ENCODE data around the gene SEPTIN12.

The SEPTIN12 gene

DNA sequence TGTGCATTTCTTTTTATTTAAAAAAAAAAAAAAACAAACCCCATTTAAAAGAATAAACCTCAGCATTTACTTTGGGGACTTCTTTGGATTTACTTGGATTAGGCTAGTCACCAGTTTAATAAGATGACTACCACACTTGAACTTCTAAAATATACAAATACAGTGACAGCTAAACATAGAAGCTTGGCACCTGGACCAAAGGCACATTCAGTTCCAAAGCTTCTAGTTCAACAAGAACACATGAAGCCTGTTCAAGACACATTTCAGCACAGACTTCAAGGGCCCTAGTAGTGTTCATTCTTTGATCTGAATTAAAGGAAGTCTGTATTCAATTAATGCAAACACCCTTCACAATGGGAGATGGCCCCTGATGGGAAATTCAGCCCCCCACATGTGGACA lies 25.9 kb upstream of the SEPTIN12 start:
- no peaks in the 10 kb centered on the region for H3F3A ChIP-seq (ENCODE audit: control insufficient read depth, insufficient read depth)
- H3K9me3 ChIP-seq (ENCODE audit: control insufficient read depth, insufficient read depth, low read length): no peaks in the 10 kb centered on the region
- H3K27me3 ChIP-seq (ENCODE audit: control insufficient read depth, low read length): no peaks in the 10 kb centered on the region
- no peak overlapping the region for H3K27ac ChIP-seq (ENCODE audit: low read depth, low read length)
- no peak overlapping the region for H3K4me2 ChIP-seq (ENCODE audit: low read length)
- no peaks in the 10 kb centered on the region for H3K79me2 ChIP-seq (ENCODE audit: control insufficient read depth, low read length)
- no peaks in the 10 kb centered on the region for H4K20me1 ChIP-seq (ENCODE audit: control insufficient read depth, insufficient read depth, low read depth, low read length)
- TF ChIP-seq, protein P1, sequence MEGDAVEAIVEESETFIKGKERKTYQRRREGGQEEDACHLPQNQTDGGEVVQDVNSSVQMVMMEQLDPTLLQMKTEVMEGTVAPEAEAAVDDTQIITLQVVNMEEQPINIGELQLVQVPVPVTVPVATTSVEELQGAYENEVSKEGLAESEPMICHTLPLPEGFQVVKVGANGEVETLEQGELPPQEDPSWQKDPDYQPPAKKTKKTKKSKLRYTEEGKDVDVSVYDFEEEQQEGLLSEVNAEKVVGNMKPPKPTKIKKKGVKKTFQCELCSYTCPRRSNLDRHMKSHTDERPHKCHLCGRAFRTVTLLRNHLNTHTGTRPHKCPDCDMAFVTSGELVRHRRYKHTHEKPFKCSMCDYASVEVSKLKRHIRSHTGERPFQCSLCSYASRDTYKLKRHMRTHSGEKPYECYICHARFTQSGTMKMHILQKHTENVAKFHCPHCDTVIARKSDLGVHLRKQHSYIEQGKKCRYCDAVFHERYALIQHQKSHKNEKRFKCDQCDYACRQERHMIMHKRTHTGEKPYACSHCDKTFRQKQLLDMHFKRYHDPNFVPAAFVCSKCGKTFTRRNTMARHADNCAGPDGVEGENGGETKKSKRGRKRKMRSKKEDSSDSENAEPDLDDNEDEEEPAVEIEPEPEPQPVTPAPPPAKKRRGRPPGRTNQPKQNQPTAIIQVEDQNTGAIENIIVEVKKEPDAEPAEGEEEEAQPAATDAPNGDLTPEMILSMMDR (IDR thresholded peaks at IDR 0.05; ENCODE audit: low read depth, low read length, poor library complexity, severe bottlenecking): no peak
- TF ChIP-seq EZH2phosphoT487 (IDR thresholded peaks at IDR 0.05; ENCODE audit: borderline replicate concordance, low read length): no peak
- no peaks in the 10 kb centered on the region for H3K9me2 ChIP-seq (replicated peaks; ENCODE audit: control insufficient read depth, low read length)
- H3K36me3 ChIP-seq (ENCODE audit: control insufficient read depth, low read length): peaks cover 61% of the 10 kb centered on the region
- H3K4me1 ChIP-seq (ENCODE audit: control insufficient read depth, low read length): no peaks in the 10 kb centered on the region
- no peak overlapping the region for H3K4me3 ChIP-seq (ENCODE audit: low read length)

DNA sequence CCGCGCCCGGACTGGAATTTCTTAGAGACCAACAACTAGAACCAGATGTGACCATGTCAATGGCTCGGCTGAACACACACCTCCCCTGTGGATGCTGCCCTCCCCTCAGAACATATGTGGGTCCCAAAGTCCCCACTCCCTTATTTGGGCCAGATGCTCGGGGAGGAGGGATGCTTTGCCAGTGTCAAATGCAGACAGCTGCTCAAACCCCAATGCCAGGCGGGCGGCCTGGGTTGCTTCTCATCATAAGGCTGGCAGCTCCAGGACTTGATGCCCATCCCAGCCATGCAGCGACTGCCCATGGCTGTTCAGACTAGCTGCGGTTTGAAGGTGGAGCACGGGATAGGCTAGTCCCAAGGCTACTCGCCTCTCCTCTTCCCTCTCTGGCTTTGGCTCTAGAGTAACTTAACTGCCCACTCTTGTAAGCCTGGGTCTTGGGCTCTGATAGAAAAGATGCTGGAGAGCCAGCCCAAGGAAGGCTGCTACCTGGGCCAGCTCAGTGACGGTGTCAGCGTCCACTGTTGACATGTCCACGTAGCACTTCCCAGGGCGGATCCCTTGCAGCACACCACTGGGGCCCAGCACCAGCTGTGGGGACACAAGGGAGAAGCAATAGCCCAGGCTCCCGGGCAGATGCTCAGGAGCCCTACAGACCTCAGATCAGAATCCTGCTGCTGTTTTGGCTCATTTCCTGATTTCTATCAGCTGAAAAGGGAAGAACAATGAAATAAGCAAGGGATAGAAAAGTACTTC lies 25.3 kb upstream of the SEPTIN12 start:
- Histone ChIP-seq H3K79me2 (ENCODE audit: control insufficient read depth, low read length) (no peaks in the 10 kb centered on the region), H3K4me1 (ENCODE audit: control insufficient read depth, low read length) (no peaks in the 10 kb centered on the region), H4K20me1 (ENCODE audit: control insufficient read depth, insufficient read depth, low read depth, low read length) (no peaks in the 10 kb centered on the region), H3K27me3 (ENCODE audit: control insufficient read depth, low read length) (no peaks in the 10 kb centered on the region), H3K27ac (ENCODE audit: low read depth, low read length) (no peak overlapping the region), H3K9me3 (ENCODE audit: control insufficient read depth, insufficient read depth, low read length) (no peaks in the 10 kb centered on the region), H3K9me2 (replicated peaks; ENCODE audit: control insufficient read depth, low read length) (no peaks in the 10 kb centered on the region), H3K4me2 (ENCODE audit: low read length) (no peak overlapping the region), H3K36me3 (ENCODE audit: control insufficient read depth, low read length) (peaks cover 62% of the 10 kb centered on the region), H3K4me3 (ENCODE audit: low read length) (no peak overlapping the region), H3F3A (ENCODE audit: control insufficient read depth, insufficient read depth) (no peaks in the 10 kb centered on the region)
- TF ChIP-seq, protein P1 (IDR thresholded peaks at IDR 0.05; ENCODE audit: low read depth, low read length, poor library complexity, severe bottlenecking): no peak
- TF ChIP-seq EZH2phosphoT487 (IDR thresholded peaks at IDR 0.05; ENCODE audit: borderline replicate concordance, low read length): no peak

DNA sequence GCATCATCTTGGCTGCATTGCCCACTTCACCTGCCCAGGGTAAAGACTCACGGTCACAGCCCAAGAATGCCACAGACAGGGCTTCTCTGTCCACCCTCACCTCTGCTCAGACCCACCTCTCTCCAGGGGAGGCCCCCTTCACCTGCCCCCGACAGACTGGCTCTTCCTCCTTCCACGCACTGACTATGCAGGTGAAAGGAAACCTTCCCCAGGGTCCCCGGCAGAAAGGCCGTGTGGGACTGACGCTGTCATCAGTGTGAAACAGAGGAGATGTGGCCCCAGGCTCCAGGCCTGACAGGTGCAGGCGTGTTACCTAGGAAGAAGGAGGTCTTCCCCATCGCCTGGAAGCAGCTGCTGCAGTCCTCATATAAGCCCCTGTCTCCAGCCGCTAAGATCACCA lies 23.6 kb upstream of the SEPTIN12 start:
- peaks cover 63% of the 10 kb centered on the region for H3K36me3 ChIP-seq (ENCODE audit: control insufficient read depth, low read length)
- H3K27me3 ChIP-seq (ENCODE audit: control insufficient read depth, low read length): no peaks in the 10 kb centered on the region
- H3K9me3 ChIP-seq (ENCODE audit: control insufficient read depth, insufficient read depth, low read length): no peaks in the 10 kb centered on the region
- no peak overlapping the region for H3K27ac ChIP-seq (ENCODE audit: low read depth, low read length)
- no peaks in the 10 kb centered on the region for H3K79me2 ChIP-seq (ENCODE audit: control insufficient read depth, low read length)
- TF ChIP-seq EZH2phosphoT487 (IDR thresholded peaks at IDR 0.05; ENCODE audit: borderline replicate concordance, low read length): no peak
- TF ChIP-seq, protein P1 (IDR thresholded peaks at IDR 0.05; ENCODE audit: low read depth, low read length, poor library complexity, severe bottlenecking): no peak
- H4K20me1 ChIP-seq (ENCODE audit: control insufficient read depth, insufficient read depth, low read depth, low read length): no peaks in the 10 kb centered on the region
- H3F3A ChIP-seq (ENCODE audit: control insufficient read depth, insufficient read depth): no peaks in the 10 kb centered on the region
- H3K4me2 ChIP-seq (ENCODE audit: low read length): no peak overlapping the region
- no peaks in the 10 kb centered on the region for H3K4me1 ChIP-seq (ENCODE audit: control insufficient read depth, low read length)
- H3K9me2 ChIP-seq (replicated peaks; ENCODE audit: control insufficient read depth, low read length): no peaks in the 10 kb centered on the region
- no peak overlapping the region for H3K4me3 ChIP-seq (ENCODE audit: low read length)

All from DOHH2 (cell line).